ENCODE data around the gene PARD3B. TPM values are rescaled to one million over a fixed set of nuclear protein-coding genes. Genes with fewer than 3 reads are reported as not detected.

The PARD3B gene
- total RNA-seq, 1 experiment from 2014 or later, result 2.0 TPM

- Histone ChIP-seq H3K4me1 (ENCODE audit: control insufficient read depth in 1 of 2, insufficient read depth in 2 of 2, low read length in 2 of 2) (no peaks in the 10 kb centered on the region), H3K4me3 (replicated peaks in 1 of 2; ENCODE audit: low read depth in 1 of 2, low read length in 2 of 2) (no peak overlapping the region), H3K9me2 (ENCODE audit: insufficient read depth) (no peaks in the 10 kb centered on the region), H3K79me2 (ENCODE audit: insufficient read depth, low read length) (no peaks in the 10 kb centered on the region), H3K27me3 (ENCODE audit: insufficient read depth, low read length) (no peaks in the 10 kb centered on the region), H3K27ac (ENCODE audit: low read depth, low read length) (no peak overlapping the region), H2AFZ (ENCODE audit: low read depth, low read length, poor library complexity, severe bottlenecking) (no peak overlapping the region), H3K9ac (ENCODE audit: low read length) (no peak overlapping the region), H3K36me3 (ENCODE audit: control insufficient read depth in 1 of 2, insufficient read depth in 2 of 2, low read length in 2 of 2) (no peaks in the 10 kb centered on the region), H3K9me3 (ENCODE audit: control insufficient read depth in 1 of 2, insufficient read depth in 1 of 2, low read depth in 1 of 2, low read length in 2 of 2) (no peaks in the 10 kb centered on the region), H4K20me1 (ENCODE audit: insufficient read depth) (no peaks in the 10 kb centered on the region), H3K4me2 (ENCODE audit: low read length) (no peak overlapping the region)
- BruUV-seq (replicated peaks), result no TSS peak
- no peak for DNase-seq (ENCODE audit: low read depth, low spot score)
- intact Hi-C loops (cut with micrococcal nuclease), result no loop called here
- no peak for ATAC-seq
- RAD21 ChIA-PET (ENCODE audit: low non-redundant PET in 1 of 2, low total read pairs in 2 of 2, uncharacterized antibody in 2 of 2, unreplicated experiment in 2 of 2), result no interaction called here
- CTCF ChIA-PET, result no interaction called here
- no peak for TF ChIP-seq RAD21 (IDR thresholded peaks at IDR 0.05; ENCODE audit: low read depth)
- no peak for TF ChIP-seq JUND (IDR thresholded peaks at IDR 0.05)
- TF ChIP-seq SP1 (IDR thresholded peaks at IDR 0.05; ENCODE audit: low read depth), result no peak
- no peak for TF ChIP-seq FOSL1 (IDR thresholded peaks at IDR 0.05; ENCODE audit: low read depth)
- TF ChIP-seq EGR1 (IDR thresholded peaks at IDR 0.05; ENCODE audit: low read depth), result no peak
- no peak for TF ChIP-seq EZH2 (IDR thresholded peaks at IDR 0.05)
- no peak for TF ChIP-seq EZH2phosphoT487 (IDR thresholded peaks at IDR 0.05; ENCODE audit: borderline replicate concordance)
- TF ChIP-seq POLR2A (IDR thresholded peaks at IDR 0.05; ENCODE audit: borderline replicate concordance, extremely low read depth, insufficient read depth, insufficient read length), result no peak
- TF ChIP-seq TCF7L2 (IDR thresholded peaks at IDR 0.05; ENCODE audit: borderline replicate concordance, extremely low read depth, insufficient read depth, insufficient read length), result no peak
- TF ChIP-seq SRF (IDR thresholded peaks at IDR 0.05; ENCODE audit: low read depth), result no peak
- TF ChIP-seq ZFX (IDR thresholded peaks at IDR 0.05), result no peak
- TF ChIP-seq ATF3 (IDR thresholded peaks at IDR 0.05), result no peak
- TF ChIP-seq REST (IDR thresholded peaks at IDR 0.05; ENCODE audit: low read depth), result no peak
- POLR2A ChIA-PET, result no interaction called here
These were observed 36.7 kb downstream of the PARD3B start for GRCh38 chr2:204581946-204582345.
